ENCODE results near the gene MED14.

GRCh38 chrX:40663078-40663740 lies 72.1 kb downstream of the MED14 start:
- TF ChIP-seq, protein P1, sequence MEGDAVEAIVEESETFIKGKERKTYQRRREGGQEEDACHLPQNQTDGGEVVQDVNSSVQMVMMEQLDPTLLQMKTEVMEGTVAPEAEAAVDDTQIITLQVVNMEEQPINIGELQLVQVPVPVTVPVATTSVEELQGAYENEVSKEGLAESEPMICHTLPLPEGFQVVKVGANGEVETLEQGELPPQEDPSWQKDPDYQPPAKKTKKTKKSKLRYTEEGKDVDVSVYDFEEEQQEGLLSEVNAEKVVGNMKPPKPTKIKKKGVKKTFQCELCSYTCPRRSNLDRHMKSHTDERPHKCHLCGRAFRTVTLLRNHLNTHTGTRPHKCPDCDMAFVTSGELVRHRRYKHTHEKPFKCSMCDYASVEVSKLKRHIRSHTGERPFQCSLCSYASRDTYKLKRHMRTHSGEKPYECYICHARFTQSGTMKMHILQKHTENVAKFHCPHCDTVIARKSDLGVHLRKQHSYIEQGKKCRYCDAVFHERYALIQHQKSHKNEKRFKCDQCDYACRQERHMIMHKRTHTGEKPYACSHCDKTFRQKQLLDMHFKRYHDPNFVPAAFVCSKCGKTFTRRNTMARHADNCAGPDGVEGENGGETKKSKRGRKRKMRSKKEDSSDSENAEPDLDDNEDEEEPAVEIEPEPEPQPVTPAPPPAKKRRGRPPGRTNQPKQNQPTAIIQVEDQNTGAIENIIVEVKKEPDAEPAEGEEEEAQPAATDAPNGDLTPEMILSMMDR (conservative IDR thresholded peaks at IDR 0.05): no peak
- no peak for TF ChIP-seq EZH2 (IDR thresholded peaks at IDR 0.05; ENCODE audit: low read depth)
